ENCODE results near the gene INSYN1. TPM values are rescaled to one million over a fixed set of nuclear protein-coding genes. Genes with fewer than 3 reads are reported as not detected.
"Not testable (repeated sequence)": the region's sequence is repeated elsewhere in the genome, so short reads cannot be mapped to it uniquely, and the experiment has no call there.

The INSYN1 gene
- total RNA-seq, 1 experiment from 2014 or later, result 22.2 TPM

GRCh38 chr15:73723191-73723590 is 30.0 kb downstream of the INSYN1 start:
- in situ Hi-C loops (cut with HindIII; ENCODE audit: low sequenced_read_pairs), result no loop called here

DNA sequence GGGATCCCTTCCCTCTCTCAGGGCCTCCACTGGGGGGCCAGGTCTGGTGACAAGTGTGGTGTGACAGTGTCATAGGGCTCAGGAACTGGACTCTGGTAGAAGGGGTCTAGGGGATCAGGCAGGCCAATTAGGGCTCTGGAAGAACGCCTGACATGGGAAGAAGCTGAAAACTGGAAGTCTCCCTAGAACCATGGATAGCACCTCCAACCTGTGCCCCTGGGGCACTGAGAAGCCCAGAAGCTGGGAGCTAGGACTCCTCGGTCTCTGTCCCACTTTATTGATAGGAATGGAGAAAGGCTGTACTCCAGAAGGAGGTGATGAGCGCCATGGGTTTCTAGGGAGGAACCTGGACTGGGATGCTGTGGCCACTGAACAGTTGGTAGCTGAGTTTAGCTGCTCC is 30.7 kb downstream of the INSYN1 start:
- DNase-seq (ENCODE audit: low spot score), result no peak
- in situ Hi-C loops (cut with HindIII; ENCODE audit: low sequenced_read_pairs), result no loop called here

More at GRCh38 chr15:73723191-73723590, 30.0 kb downstream of the INSYN1 start:
- DNase-seq (ENCODE audit: low spot score), result no peak

GRCh38 chr15:73718694-73719093 is 34.5 kb downstream of the INSYN1 start:
- in situ Hi-C loops (cut with HindIII; ENCODE audit: low sequenced_read_pairs), result no loop called here
- no peak for DNase-seq (ENCODE audit: low spot score)

DNA sequence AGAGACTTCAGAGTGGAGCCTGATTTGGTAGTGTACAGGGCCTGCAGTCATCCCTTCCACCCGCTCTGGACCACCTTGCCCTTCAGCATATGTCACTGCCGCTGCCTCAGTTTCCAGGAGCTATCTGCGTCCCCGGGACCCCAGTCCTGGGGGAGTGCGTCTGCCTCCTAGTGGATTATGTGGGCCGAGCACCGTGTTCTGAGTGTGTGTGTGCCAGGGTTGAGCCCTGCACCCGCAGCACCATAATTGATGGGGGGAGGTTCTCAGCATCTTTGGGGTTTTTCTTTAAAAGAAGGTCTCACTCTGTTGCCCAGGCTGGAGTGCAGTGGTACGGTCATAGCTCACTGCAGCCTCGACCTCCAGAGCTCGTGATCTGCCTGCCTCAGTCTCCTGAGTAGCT is 35.3 kb downstream of the INSYN1 start:
- no peak for DNase-seq (ENCODE audit: low spot score)
- in situ Hi-C loops (cut with HindIII; ENCODE audit: low sequenced_read_pairs), result no loop called here

GRCh38 chr15:73717206-73717605 is 35.9 kb downstream of the INSYN1 start:
- in situ Hi-C loops (cut with HindIII; ENCODE audit: low sequenced_read_pairs), result no loop called here
- no peak for DNase-seq (ENCODE audit: low spot score)

GRCh38 chr15:73716417-73716816 is 36.7 kb downstream of the INSYN1 start:
- in situ Hi-C loops (cut with HindIII; ENCODE audit: low sequenced_read_pairs), result no loop called here
- no peak for DNase-seq (ENCODE audit: low spot score)

DNA sequence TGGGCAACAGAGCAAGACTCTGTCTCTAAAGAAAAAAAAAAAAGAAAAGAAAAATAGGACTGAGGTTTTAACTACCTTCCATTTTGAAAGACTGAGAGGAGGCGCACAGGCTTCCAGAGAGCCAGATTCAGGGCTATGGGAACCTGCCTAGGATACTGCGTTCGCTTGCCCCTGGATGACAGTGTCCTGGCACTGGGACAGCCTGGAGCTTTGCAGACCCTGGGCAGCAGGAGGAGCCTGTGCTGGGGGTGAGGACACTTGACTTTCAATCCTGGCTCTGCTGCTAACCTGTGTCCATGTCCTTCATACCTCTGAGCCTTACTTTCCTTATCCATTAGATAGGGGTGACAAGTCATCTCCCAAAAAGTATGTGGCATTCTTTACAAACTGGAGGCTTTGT is 37.7 kb downstream of the INSYN1 start:
- in situ Hi-C loops (cut with HindIII; ENCODE audit: low sequenced_read_pairs), result no loop called here
- no peak for DNase-seq (ENCODE audit: low spot score)

DNA sequence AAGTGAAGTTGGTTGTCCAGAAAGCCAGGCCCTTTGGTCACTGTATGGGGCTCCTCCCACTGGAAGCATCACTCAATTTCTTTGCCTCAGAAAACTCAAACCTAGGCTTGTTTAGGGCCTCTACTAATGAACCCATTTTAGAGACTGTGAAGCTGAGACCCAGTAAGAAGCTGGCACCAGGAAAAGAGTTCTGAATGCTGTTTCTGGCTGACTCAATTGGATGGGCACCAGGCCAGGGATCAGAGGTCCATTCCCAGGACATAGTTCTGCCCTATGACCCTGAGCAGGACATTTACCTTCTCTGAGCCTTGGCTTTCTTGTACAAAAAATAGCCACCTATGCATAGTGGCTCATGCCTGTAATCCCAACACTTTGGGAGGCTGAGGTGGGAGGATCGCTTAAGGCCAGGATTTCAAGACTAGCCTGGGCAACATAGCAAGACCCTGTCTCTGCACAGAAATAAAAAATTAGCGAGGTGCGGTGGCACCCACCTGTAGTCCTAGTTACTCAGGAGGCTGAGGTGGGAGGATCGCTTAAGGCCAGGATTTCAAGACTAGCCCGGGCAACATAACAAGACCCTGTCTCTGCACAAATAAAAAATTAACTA is 38.4 kb downstream of the INSYN1 start:
- in situ Hi-C loops (cut with HindIII; ENCODE audit: low sequenced_read_pairs), result no loop called here
- DNase-seq (ENCODE audit: low spot score), result no peak

GRCh38 chr15:73712107-73712506 is 41.0 kb downstream of the INSYN1 start:
- in situ Hi-C loops (cut with HindIII; ENCODE audit: low sequenced_read_pairs), result no loop called here
- no peak for DNase-seq (ENCODE audit: low spot score)

DNA sequence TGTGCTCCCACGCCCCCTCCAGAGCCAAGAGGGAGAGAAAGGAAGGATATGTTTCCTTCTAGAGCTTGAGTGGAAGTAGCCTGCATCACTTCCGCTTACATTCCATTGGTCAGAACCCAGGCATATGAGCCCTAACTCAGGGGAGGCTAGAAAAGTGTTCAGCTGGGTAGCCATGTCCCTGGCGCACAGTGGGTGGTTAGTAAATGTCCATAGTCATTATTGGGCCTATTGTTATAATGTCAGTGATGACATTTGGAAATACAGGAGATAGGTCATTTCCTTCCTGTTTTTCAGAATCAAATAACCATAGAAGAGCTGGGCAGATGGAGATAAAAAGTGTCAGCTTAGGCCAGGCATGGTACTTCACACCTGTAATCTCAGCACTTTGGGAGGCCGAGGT is 41.6 kb downstream of the INSYN1 start:
- in situ Hi-C loops (cut with HindIII; ENCODE audit: low sequenced_read_pairs), result no loop called here
- no peak for DNase-seq (ENCODE audit: low spot score)

GRCh38 chr15:73710321-73710720 is 42.8 kb downstream of the INSYN1 start:
- in situ Hi-C loops (cut with HindIII; ENCODE audit: low sequenced_read_pairs), result no loop called here
- DNase-seq (ENCODE audit: low spot score), result no peak

DNA sequence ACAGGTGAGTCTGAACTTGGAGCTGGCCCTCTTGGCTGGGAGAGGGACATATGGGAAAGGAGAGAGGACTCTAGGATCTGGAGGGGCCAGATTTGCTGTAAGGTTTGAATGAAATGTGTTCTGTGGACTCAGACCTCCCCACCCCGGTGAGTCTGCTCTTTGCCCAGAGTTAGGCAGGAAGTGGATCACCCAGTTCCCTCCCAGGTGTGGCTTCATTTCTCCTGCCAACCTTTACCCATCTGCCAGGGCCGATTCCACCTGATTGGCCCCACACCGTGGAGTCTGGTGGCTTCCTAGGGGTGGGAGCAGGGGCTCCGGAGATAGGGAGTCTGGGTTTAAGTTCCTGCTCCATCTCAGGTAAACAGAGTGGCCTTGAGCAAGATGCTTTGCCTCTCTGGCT is 43.5 kb downstream of the INSYN1 start:
- in situ Hi-C loops (cut with HindIII; ENCODE audit: low sequenced_read_pairs), result no loop called here
- no peak for DNase-seq (ENCODE audit: low spot score)

DNA sequence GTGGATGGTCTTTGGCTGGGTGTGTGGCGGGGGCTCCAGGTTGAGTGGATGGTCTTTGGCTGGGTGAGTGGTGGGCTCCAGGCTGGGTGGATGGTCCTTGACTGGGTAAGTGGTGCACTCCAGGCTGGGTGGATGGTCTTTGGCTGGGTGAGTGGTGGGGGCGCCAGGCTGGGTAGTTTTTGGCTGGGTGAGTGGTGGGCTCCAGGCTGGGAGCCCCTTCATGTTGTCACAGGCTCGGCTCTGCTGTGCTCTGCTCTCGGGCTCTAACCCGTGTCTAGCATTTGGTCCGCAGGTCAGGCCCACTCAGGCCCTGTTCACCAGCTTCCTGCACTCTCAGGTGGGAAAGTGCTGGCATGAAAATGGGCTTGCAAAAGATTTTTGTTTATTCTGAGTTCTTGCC is 43.9 kb downstream of the INSYN1 start:
- in situ Hi-C loops (cut with HindIII; ENCODE audit: low sequenced_read_pairs), result no loop called here
- DNase-seq (ENCODE audit: low spot score), result no peak

DNA sequence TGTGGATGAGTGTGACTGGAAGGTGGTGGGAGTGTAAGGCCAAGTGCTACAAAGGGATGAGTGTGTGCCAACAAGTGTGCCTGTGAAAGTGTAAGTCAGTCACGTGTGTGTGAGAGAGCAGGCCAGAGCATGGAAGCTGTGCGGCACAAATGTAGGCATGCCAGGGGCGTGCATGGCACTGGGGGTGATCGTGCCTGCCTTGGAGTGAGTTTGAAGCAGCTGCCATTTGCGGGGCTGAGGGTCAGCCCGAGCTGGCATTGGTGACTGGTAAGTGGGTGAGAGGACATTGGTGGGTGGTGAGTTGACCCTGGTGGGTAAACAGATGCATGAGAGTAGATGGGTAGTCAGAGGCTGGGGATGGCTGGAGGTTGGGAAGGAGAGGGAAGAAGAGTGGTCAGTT is 44.5 kb downstream of the INSYN1 start:
- in situ Hi-C loops (cut with HindIII; ENCODE audit: low sequenced_read_pairs), result no loop called here
- no peak for DNase-seq (ENCODE audit: low spot score)

GRCh38 chr15:73704869-73705645 is 48.1 kb downstream of the INSYN1 start:
- in situ Hi-C loops (cut with HindIII; ENCODE audit: low sequenced_read_pairs), result no loop called here
- DNase-seq (ENCODE audit: low spot score), result peak; percentile 68

- in situ Hi-C loops (cut with HindIII; ENCODE audit: low sequenced_read_pairs); DNase-seq (ENCODE audit: low spot score): not testable (repeated sequence)
These were observed 48.8 kb downstream of the INSYN1 start for GRCh38 chr15:73704142-73704868.

DNA sequence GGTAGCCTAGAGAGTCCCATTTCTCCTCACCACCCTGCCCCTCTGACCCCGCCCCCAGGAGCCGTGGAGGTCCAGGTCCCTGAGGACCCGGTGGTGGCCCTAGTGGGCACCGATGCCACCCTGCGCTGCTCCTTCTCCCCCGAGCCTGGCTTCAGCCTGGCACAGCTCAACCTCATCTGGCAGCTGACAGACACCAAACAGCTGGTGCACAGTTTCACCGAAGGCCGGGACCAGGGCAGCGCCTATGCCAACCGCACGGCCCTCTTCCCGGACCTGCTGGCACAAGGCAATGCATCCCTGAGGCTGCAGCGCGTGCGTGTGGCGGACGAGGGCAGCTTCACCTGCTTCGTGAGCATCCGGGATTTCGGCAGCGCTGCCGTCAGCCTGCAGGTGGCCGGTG is 49.5 kb downstream of the INSYN1 start:
- DNase-seq (ENCODE audit: low spot score); in situ Hi-C loops (cut with HindIII; ENCODE audit: low sequenced_read_pairs): not testable (repeated sequence)

DNA sequence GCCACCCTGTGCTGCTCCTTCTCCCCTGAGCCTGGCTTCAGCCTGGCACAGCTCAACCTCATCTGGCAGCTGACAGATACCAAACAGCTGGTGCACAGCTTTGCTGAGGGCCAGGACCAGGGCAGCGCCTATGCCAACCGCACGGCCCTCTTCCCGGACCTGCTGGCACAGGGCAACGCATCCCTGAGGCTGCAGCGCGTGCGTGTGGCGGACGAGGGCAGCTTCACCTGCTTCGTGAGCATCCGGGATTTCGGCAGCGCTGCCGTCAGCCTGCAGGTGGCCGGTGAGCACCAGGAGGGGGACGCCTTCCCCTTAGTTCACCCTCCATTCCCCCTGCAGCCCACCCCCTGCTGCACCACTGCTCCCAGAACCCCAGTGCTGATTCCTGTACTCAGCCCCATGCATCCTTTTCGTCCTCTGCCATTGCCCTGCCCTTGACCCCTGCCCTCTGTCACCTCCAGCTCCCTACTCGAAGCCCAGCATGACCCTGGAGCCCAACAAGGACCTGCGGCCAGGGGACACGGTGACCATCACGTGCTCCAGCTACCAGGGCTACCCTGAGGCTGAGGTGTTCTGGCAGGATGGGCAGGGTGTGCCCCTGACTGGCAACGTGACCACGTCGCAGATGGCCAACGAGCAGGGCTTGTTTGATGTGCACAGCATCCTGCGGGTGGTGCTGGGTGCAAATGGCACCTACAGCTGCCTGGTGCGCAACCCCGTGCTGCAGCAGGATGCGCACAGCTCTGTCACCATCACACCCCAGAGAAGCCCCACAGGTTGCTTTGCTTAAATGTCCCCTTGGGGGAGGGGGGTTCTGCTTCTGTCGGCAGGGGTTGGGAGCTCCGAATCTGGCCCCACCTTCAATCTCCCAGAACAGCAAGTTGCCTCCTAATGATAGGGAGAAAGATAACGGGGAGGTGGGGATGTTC is 50.6 kb downstream of the INSYN1 start:
- DNase-seq (ENCODE audit: low spot score); in situ Hi-C loops (cut with HindIII; ENCODE audit: low sequenced_read_pairs): not testable (repeated sequence)
